Esophagus muscularis mucosa (tissue), 4 donors: ENCODE results near the gene SFSWAP. TPM values are rescaled to one million over a fixed set of nuclear protein-coding genes. Genes with fewer than 3 reads are reported as not detected.

ENCODE experiments used
- DNase-seq: peaks from one replicate; pipeline ENCODE4 v3.0.0-alpha.2; 2017; ENCODE audit errors: extremely low spot score
- H3K27ac ChIP-seq, 4 donors: fragments of 200-600 bp; sonication (generic); replicated peaks in 1 of 4; 1 replicate in 3 of 4; 2 replicates in 1 of 4; pipeline ENCODE4 v1.5.1; 2016 to 2019; ENCODE audit warnings: mild to moderate bottlenecking in 1 of 4
- H3K27me3 ChIP-seq, 4 donors: fragments of 200-600 bp; sonication (generic); one replicate each; pipeline versions ENCODE4 v1.5.1 to v1.6.0; 2016 to 2019
- H3K36me3 ChIP-seq, 4 donors: fragments of 200-600 bp; sonication (generic); one replicate each; pipeline ENCODE4 v1.5.1; 2016 to 2019
- H3K4me1 ChIP-seq, 4 donors: fragments of 200-600 bp; sonication (generic); one replicate each; pipeline ENCODE4 v1.5.1; 2016 to 2019
- H3K4me3 ChIP-seq, 4 donors: fragments of 200-600 bp; sonication (generic); 1 replicate in 2 of 4; 2 replicates in 2 of 4; pipeline ENCODE4 v1.5.1; 2016 to 2019; ENCODE audit warnings: mild to moderate bottlenecking in 4 of 4, moderate library complexity in 1 of 4
- H3K9me3 ChIP-seq, 4 donors: fragments of 200-600 bp; sonication (generic); 1 replicate in 3 of 4; 2 replicates in 1 of 4; pipeline ENCODE4 v1.5.1; 2016 to 2019
- CTCF ChIP-seq, 3 experiments: fragments of 200-600 bp in 2 of 3; fragments of 450-650 bp in 1 of 3; sonication (generic) in 2 of 3; IDR thresholded peaks; one replicate each; pipeline ENCODE4 v1.5.1; 2017 to 2019; ENCODE audit warnings: antibody characterized with exemption in 3 of 3, mild to moderate bottlenecking in 2 of 3, moderate library complexity in 1 of 3
- EP300 ChIP-seq: sonication (generic); formaldehyde crosslinking; IDR thresholded peaks from one replicate; pipeline ENCODE4 v1.6.1; 2017; ENCODE audit warnings: antibody characterized with exemption
- POLR2A ChIP-seq: fragments of 450-650 bp; IDR thresholded peaks from one replicate; pipeline ENCODE4 v1.6.1; 2017; ENCODE audit warnings: antibody characterized with exemption, moderate library complexity, mild to moderate bottlenecking, low read depth
- POLR2AphosphoS5 ChIP-seq, 2 donors: sonication (generic); formaldehyde crosslinking; IDR thresholded peaks; one replicate each; pipeline ENCODE4 v1.6.1; 2017; ENCODE audit warnings: antibody characterized with exemption in 2 of 2
- WGBS: methylation state at CpG from one replicate; pipeline ENCODE4 v1.1.5; 2018; 5-methylcytosine and 5-hydroxymethylcytosine counted together
- intact Hi-C: fragments of 100-400 bp; cut with DNase I; formaldehyde crosslinking; loops from one replicate; pipeline ENCODE4 v1.15.1; 2023
- total RNA-seq, 4 donors: library from RNA; depleted of rRNA; stranded (reverse); fragments of >200 nt; gene quantifications; one replicate each; pipeline versions ENCODE4 v1.1.0 to v1.2.1, GENCODE V29; 2016

SFSWAP gene
- total RNA-seq, 4 donors from 2014 or later, result 21.7 to 28.2 (median 25.0) TPM

DNA sequence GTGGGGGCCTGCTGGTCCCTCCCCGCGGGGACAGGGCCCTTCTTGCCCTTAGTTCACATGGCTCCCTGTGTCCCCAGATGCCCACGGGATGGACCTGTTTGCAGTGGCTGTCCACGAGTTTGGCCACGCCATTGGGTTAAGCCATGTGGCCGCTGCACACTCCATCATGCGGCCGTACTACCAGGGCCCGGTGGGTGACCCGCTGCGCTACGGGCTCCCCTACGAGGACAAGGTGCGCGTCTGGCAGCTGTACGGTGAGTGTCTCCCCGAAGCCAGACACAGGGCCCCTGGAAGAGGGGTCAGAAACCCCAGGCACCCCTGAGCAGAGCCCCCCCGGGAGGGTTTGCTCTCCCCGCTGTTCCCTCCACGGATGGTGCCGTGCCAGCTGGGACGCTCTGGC is 130.7 kb downstream of the SFSWAP start:
- Histone ChIP-seq H3K36me3 (peaks cover 0 to 26% (median 0%) of the 10 kb centered on the region in 4 donors), H3K4me1 (no peaks in the 10 kb centered on the region), H3K27me3 (peaks cover 0 to 29% (median 0%) of the 10 kb centered on the region in 4 donors), H3K9me3 (no peaks in the 10 kb centered on the region), H3K4me3 (no peak overlapping the region), H3K27ac (no peak overlapping the region)
- WGBS, result 94% methylated on average over 5 of the region's 22 CpGs
- TF ChIP-seq CTCF (IDR thresholded peaks at IDR 0.05) (no peak), POLR2AphosphoS5 (IDR thresholded peaks at IDR 0.05) (no peak), POLR2A (no peak), EP300 (no peak)
- DNase-seq, result no peak
- intact Hi-C loops, result no loop called here

DNA sequence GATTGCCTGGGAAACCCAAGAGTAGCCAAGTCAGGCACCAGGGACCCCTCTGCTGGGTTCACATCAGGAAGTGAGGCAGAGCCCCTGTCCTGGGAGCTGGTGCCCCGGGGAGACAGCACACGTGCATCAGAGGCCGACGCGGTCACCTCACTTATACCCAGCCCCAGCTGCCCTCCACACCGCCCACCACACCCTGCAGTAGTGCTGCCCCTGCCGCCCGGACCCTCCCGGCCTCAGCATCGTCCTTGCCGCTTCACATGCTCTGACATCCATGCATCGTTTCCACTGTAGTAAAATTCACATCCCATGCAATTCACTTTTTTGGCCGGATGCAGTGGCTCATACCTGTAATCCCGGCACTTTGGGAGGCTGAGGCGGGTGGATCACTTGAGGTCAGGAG is 131.3 kb downstream of the SFSWAP start:
- no peak overlapping the region for H3K4me3 ChIP-seq
- intact Hi-C loops, result no loop called here
- no peaks in the 10 kb centered on the region for H3K4me1 ChIP-seq
- peaks cover 0 to 29% (median 0%) of the 10 kb centered on the region in 4 donors for H3K36me3 ChIP-seq
- DNase-seq, result no peak
- H3K27ac ChIP-seq, result no peak overlapping the region
- peaks cover 0 to 23% (median 0%) of the 10 kb centered on the region in 4 donors for H3K27me3 ChIP-seq
- no peak for TF ChIP-seq EP300
- no peak for TF ChIP-seq CTCF (IDR thresholded peaks at IDR 0.05)
- no peak for TF ChIP-seq POLR2AphosphoS5 (IDR thresholded peaks at IDR 0.05)
- no peak for TF ChIP-seq POLR2A
- WGBS, result 86% methylated on average over 14 of the region's 15 CpGs
- no peaks in the 10 kb centered on the region for H3K9me3 ChIP-seq

- intact Hi-C loops, result no loop called here
- Histone ChIP-seq H3K4me1 (no peaks in the 10 kb centered on the region), H3K9me3 (no peaks in the 10 kb centered on the region), H3K4me3 (no peak overlapping the region), H3K36me3 (peaks cover 0 to 29% (median 0%) of the 10 kb centered on the region in 4 donors), H3K27me3 (peaks cover 0 to 9% (median 0%) of the 10 kb centered on the region in 4 donors), H3K27ac (no peak overlapping the region)
- DNase-seq, result no peak
- TF ChIP-seq POLR2A (no peak), POLR2AphosphoS5 (IDR thresholded peaks at IDR 0.05) (no peak), EP300 (no peak), CTCF (IDR thresholded peaks at IDR 0.05) (no peak)
- no CpG with 5 or more reads among the region's 16 CpGs for WGBS
Measured at GRCh38 chr12:131843527-131843926, 132.6 kb downstream of the SFSWAP start.

DNA sequence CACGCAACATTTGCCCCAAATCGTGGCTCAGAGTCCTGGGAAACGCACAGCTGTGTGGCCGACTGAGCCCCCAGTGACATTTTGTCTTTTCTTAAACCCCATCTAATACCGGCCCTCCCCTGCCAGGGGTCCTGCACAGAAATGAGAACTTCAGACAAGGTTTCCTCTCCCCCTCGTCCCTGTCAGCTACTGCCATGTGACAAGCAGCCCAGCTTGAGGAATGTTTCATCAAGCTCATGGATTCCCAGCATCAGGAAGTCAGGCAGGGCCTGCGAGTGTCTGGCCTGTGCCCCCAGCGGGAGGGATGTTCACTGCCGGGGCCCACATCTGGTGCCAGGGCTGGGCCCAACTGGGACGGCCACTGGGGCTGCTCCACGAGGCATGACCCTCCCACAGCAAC is 133.2 kb downstream of the SFSWAP start:
- WGBS, result 91% methylated on average over 7 of the region's 11 CpGs

More for the DNA sequence above, 133.2 kb downstream of the SFSWAP start:
- no peak overlapping the region for H3K4me3 ChIP-seq
- no peaks in the 10 kb centered on the region for H3K9me3 ChIP-seq
- TF ChIP-seq POLR2A (no peak), CTCF (IDR thresholded peaks at IDR 0.05) (no peak), EP300 (no peak)
- intact Hi-C loops, result no loop called here
- H3K27me3 ChIP-seq, result peaks cover 0 to 3% (median 0%) of the 10 kb centered on the region in 4 donors
- H3K4me1 ChIP-seq, result no peaks in the 10 kb centered on the region
- no peak overlapping the region for H3K27ac ChIP-seq
- no peak for DNase-seq
- peaks cover 0 to 29% (median 0%) of the 10 kb centered on the region in 4 donors for H3K36me3 ChIP-seq
